ENCODE data around the gene AADAC.
"Not testable (repeated sequence)": the region's sequence is repeated elsewhere in the genome, so short reads cannot be mapped to it uniquely, and the experiment has no call there.

AADAC gene

DNA sequence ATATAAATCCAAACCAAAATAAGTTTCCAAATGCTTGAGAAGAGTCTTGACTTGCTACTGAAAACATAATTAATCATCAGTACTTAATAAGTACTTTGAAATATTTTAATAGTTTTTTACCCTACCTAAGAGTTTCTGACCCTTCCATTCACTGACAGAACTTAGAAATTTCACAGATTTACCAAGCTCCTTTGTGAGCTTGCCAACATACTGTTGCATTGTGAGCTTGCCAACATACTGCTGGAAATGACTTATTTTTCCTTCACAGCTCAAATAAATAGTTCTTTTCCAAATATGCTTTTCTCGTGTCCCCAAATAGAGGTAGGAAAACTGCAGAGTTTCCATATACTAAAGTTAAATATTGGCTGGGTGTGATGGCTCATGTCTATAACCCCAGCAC, 9.6 kb upstream of the AADAC start:
- Histone ChIP-seq H3K27me3 (ENCODE audit: control insufficient read depth, low read length) (peaks cover 2% of the 10 kb centered on the region; the same call in 1 of the 2 replicates), H3K27ac (ENCODE audit: low read depth, low read length) (no peak overlapping the region), H3K4me3 (ENCODE audit: low read length) (no peak overlapping the region), H3K79me2 (ENCODE audit: control insufficient read depth, low read length) (no peaks in the 10 kb centered on the region), H4K20me1 (ENCODE audit: control insufficient read depth, insufficient read depth, low read depth, low read length) (no peaks in the 10 kb centered on the region), H3K9me2 (replicated peaks; ENCODE audit: control insufficient read depth, low read length) (no peaks in the 10 kb centered on the region), H3K36me3 (ENCODE audit: control insufficient read depth, low read length) (no peaks in the 10 kb centered on the region), H3K4me2 (ENCODE audit: low read length) (no peak overlapping the region), H3F3A (ENCODE audit: control insufficient read depth, insufficient read depth) (no peaks in the 10 kb centered on the region), H3K9me3 (ENCODE audit: control insufficient read depth, insufficient read depth, low read length) (0 out of 2 replicates have a peak, but pooled peaks cover 5% of the 10 kb centered on the region), H3K4me1 (ENCODE audit: control insufficient read depth, low read length) (no peaks in the 10 kb centered on the region)
- TF ChIP-seq EZH2phosphoT487 (IDR thresholded peaks at IDR 0.05; ENCODE audit: borderline replicate concordance, low read length) (no peak), CTCF (IDR thresholded peaks at IDR 0.05; ENCODE audit: low read depth, low read length, poor library complexity, severe bottlenecking) (no peak)

DNA sequence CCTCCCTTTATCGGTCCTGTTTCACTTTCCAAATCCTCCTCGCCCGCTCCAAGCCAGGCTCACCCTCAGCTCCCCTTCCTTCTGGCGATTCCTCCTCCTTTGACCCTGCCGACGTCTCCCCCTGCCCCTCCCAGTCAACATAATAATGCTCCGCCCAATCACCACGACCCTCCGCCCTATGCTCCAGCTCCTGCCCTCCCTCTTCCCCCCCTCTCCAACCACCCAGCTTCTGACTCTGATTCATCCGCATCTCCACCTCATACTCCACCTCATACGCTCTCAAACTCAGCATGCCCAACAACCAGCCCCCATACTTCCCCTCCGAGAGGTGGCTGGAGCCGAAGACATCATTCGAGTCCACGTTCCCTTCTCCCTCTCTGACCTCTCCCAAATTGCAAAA, 7.1 kb upstream of the AADAC start:
- H3K27ac ChIP-seq (ENCODE audit: low read depth, low read length) = no peak overlapping the region
- H3F3A ChIP-seq (ENCODE audit: control insufficient read depth, insufficient read depth) = no peaks in the 10 kb centered on the region
- no peaks in the 10 kb centered on the region for H3K27me3 ChIP-seq (ENCODE audit: control insufficient read depth, low read length)
- TF ChIP-seq EZH2phosphoT487 (IDR thresholded peaks at IDR 0.05; ENCODE audit: borderline replicate concordance, low read length) (no peak), CTCF (IDR thresholded peaks at IDR 0.05; ENCODE audit: low read depth, low read length, poor library complexity, severe bottlenecking) (no peak)
- no peaks in the 10 kb centered on the region for H3K9me2 ChIP-seq (replicated peaks; ENCODE audit: control insufficient read depth, low read length)
- no peaks in the 10 kb centered on the region for H3K4me1 ChIP-seq (ENCODE audit: control insufficient read depth, low read length)
- no peaks in the 10 kb centered on the region for H3K36me3 ChIP-seq (ENCODE audit: control insufficient read depth, low read length)
- peaks cover 8% of the 10 kb centered on the region; the same call in 1 of the 2 replicates for H3K9me3 ChIP-seq (ENCODE audit: control insufficient read depth, insufficient read depth, low read length)
- H4K20me1 ChIP-seq (ENCODE audit: control insufficient read depth, insufficient read depth, low read depth, low read length) = no peaks in the 10 kb centered on the region
- H3K79me2 ChIP-seq (ENCODE audit: control insufficient read depth, low read length) = no peaks in the 10 kb centered on the region
- no peak overlapping the region for H3K4me2 ChIP-seq (ENCODE audit: low read length)
- no peak overlapping the region for H3K4me3 ChIP-seq (ENCODE audit: low read length)

GRCh38 chr3:151808926-151809325, 5.0 kb upstream of the AADAC start:
- not testable (repeated sequence) for H4K20me1 ChIP-seq (ENCODE audit: control insufficient read depth, insufficient read depth, low read depth, low read length); H3K9me3 ChIP-seq (ENCODE audit: control insufficient read depth, insufficient read depth, low read length); H3K9me2 ChIP-seq (replicated peaks; ENCODE audit: control insufficient read depth, low read length); H3K27me3 ChIP-seq (ENCODE audit: control insufficient read depth, low read length); H3K27ac ChIP-seq (ENCODE audit: low read depth, low read length); H3K4me1 ChIP-seq (ENCODE audit: control insufficient read depth, low read length); H3K4me3 ChIP-seq (ENCODE audit: low read length); H3F3A ChIP-seq (ENCODE audit: control insufficient read depth, insufficient read depth); H3K4me2 ChIP-seq (ENCODE audit: low read length); H3K36me3 ChIP-seq (ENCODE audit: control insufficient read depth, low read length); H3K79me2 ChIP-seq (ENCODE audit: control insufficient read depth, low read length)

DNA sequence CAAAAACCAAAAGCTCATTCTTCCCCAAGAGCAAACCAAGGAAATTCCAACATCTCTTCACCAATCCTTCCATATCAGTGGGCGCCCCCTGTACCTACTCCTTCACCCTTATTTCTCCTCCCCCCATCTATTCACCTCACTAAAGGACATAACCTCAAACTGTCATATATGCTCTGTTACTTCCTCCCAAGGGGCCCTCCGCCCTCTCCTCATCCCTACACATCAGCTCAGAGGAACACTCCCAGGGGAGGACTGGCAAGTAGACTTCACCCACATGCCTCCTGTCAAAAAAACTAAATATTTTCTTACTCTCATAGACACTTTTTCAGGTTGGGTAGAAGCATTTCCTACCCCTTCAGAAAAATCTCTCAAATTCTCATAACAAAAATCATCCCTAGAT, 2.4 kb upstream of the AADAC start:
- Histone ChIP-seq H3K79me2 (ENCODE audit: control insufficient read depth, low read length) (no peaks in the 10 kb centered on the region), H3K27ac (ENCODE audit: low read depth, low read length) (no peak overlapping the region), H4K20me1 (ENCODE audit: control insufficient read depth, insufficient read depth, low read depth, low read length) (no peaks in the 10 kb centered on the region), H3K4me1 (ENCODE audit: control insufficient read depth, low read length) (no peaks in the 10 kb centered on the region), H3K4me2 (ENCODE audit: low read length) (no peak overlapping the region), H3K9me3 (ENCODE audit: control insufficient read depth, insufficient read depth, low read length) (peaks cover 8% of the 10 kb centered on the region; the same call in 1 of the 2 replicates), H3K9me2 (replicated peaks; ENCODE audit: control insufficient read depth, low read length) (no peaks in the 10 kb centered on the region), H3K4me3 (ENCODE audit: low read length) (no peak overlapping the region), H3K27me3 (ENCODE audit: control insufficient read depth, low read length) (no peaks in the 10 kb centered on the region), H3K36me3 (ENCODE audit: control insufficient read depth, low read length) (no peaks in the 10 kb centered on the region), H3F3A (ENCODE audit: control insufficient read depth, insufficient read depth) (no peaks in the 10 kb centered on the region)
- no peak for TF ChIP-seq EZH2phosphoT487 (IDR thresholded peaks at IDR 0.05; ENCODE audit: borderline replicate concordance, low read length)
- no peak for TF ChIP-seq CTCF (IDR thresholded peaks at IDR 0.05; ENCODE audit: low read depth, low read length, poor library complexity, severe bottlenecking)
